Activated T-cell treated with anti-CD3 and anti-CD28 coated beads for 48 hours (primary cell): ENCODE measurements around the gene TMEM132E.

ENCODE experiments used
- DNase-seq: peaks from one replicate; pipeline ENCODE4 v3.0.0-alpha.2; 2020; ENCODE audit warnings: low read depth

Gene TMEM132E

DNA sequence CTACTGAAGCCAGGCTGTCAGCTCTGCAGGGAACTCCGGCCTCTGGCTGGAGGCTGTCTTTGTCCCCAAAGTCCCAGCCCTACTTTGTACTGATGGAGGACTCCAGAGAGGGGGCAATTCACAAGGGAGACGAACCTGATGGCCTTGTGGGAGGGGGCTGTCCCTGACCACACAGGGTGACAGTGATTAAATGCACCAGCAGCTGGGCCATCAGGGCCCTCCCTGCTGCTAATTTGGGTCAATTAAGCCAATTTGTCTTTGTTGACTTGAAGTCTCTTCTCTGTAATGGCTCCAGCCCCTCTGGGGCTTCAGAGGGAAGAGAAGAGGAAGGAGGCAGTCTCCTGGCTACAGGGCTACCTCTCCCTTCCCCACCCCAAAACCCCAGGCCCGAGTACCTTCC lies 22.0 kb downstream of the TMEM132E start:
- DNase-seq: no peak

DNA sequence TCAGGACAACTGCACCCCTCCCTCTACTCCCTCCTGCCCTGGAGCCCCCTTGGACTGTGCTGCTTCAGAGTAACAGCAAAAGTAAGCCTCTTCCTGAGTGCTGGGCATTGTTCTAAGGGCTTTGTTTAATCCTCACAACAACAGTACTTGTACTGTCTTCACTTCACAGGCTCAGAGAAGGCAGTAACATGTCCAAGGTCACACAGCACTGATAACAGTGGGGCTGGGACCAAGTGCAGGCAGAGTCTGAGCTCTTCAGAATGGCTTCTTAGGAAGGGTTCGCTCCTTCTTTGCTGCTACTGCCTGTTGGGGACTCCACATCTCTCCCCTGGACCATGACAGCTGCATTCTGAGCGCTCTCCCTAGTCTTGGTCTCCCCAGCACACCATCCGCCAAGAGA lies 24.6 kb downstream of the TMEM132E start:
- DNase-seq: no peak

DNA sequence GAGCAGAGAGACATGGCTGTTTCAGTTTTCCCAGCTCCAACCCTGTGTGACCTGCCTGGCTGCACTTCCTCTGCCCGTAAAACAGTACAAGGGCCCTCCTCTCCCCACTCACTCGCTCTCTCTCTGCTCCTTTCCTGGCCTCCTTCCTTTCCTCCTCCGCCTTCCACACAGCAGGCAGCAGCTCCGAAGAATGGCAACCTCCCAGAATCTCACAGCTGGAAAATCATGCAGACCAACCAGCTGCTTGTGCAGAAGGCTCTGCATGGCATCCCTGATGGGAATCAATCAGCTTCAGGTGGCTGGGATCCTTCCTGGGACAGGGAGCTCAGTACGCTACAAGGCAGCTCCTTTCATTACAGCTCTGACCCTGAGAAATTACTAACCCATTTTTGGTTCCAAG lies 27.4 kb downstream of the TMEM132E start:
- DNase-seq: no peak

DNA sequence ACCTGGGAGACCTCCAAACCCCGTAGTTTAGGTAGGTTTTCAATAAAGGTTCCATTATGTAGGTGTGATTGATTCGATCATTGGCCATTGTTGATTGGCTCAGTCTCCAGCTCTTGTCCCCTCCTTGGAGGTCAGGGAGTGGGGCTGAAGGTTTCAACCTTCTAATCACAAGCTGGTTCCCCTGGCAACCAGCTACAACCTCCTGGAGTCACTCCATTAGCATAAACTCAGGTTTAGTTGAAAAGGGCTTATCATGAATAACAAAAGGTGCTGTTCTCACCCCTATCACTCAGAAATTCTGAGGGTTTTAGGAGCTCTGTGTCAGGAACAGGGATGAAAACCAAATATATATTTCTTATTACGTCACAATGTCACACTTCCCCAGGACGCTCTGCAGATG lies 28.5 kb downstream of the TMEM132E start:
- no peak for DNase-seq

DNA sequence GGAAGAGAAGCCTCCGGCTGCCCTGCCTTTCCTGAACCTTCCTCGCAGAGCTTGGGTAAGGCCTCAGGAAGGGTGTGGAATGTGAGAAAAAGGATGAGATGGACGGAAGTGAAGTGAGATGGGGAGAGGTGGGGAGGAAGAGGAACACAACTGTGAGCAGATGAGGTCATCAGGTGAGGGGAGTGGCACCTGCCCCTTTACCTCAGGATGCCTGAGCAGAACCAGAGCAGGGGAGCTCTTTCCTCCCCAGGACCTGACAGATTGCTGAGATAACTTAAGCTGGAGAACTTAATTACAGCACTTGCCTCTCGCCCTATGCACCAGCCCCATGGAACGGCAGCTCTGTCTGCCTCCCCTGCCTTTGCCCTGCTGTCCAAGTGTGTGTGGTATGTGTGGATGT lies 29.8 kb downstream of the TMEM132E start:
- DNase-seq: no peak

DNA sequence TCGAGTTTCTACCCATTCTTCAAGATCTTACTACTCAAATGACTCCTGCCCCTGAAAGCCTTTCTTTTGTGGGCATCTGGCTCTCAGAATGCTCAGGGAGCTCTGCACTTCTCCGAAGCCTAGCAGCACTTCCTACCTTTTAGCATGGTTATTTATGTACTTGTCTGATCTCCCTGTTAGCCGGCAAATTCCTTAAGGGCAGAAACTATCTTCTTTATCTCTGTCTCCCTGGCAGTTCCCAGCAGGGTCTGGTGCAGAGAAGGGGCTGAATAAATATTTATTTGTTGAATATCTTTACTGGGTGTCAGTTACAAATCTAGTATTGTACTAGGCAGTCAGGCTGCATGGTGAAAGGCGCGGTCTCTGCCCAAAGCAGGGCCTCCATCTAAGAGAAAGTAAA lies 30.7 kb downstream of the TMEM132E start:
- DNase-seq: no peak

DNA sequence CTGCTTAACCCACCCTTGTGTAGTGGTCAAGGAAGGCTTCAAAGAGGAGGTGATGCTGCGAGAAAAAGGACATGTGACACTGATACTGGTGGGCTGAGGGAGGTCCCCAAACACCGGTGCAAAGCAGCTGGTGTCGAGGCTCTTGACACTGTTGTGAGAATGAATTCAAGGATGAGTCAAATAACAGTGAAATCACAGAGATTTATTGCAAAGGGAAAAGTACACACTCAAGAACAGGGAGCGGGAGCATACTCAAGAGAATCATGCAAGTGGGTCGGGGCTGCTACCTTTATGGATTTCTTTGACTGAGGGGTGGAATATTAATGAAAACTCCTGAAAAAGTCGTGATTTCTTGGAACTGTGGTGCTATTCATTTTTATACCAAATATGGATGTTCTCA lies 31.1 kb downstream of the TMEM132E start:
- DNase-seq: no peak

DNA sequence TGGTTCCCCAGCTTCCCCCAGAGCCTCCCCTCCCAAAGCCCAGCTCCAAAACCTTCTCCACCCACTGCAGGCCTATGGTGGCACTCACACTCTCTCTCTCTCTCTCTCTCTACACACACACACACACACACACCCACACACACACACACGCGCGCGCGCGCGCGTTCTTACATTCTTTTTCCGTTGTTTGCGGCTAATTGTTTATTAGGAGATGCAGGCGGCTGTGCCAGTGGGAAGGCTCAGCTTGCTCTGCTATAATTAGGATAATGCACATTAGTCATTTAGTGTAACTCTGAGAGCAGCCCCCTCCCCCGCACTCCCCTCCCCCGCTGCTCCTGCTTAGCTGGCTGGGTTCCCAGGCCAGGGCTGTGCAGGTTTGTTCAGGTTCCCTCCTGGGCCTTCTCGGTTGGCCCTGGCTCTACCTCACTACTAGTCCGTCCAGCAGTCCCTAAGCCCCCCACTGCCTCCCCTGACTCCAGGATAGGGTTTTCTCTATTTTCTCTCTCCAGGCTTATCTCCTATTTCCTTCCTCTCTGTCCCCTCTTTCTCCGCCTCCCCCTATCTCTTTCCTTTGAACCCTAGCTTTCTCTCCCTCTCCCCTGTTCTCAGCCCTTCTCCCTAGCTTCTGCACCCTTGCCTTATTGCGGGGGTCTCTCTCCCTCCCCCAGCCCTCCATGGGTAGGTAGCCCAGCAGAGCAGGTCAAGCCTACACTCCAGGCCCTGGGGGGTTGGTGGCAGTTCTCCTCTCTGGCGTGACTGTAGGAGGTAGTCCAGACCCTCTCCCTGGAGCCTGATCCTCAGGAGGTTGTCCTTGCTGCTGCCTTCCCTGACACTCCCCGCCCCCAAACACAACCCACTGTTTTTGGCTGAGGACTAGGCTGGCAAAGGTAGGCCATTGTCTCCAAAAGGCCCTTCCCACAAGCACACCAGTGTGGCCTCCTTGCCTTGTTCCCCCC lies 34.0 kb downstream of the TMEM132E start:
- DNase-seq: no peak

DNA sequence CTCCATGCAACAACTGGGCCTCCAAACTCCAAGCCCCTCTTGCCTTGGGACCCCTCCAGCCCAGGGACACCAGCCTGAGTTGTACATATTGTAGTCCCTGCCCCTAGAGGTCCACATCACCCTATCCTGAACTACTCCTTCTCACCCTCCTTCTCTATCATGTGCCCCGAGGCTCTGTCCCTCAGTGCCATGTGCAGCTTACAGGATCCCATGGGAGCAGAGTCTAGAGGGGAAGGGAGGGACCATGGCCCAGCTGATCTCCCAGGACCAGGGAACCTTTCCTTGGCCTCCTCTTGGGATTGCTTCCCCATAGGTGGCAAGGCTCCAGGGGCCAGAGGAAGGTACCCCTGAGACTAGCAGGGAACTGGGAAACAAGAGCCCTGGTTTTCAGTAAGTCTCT lies 35.3 kb downstream of the TMEM132E start:
- no peak for DNase-seq

DNA sequence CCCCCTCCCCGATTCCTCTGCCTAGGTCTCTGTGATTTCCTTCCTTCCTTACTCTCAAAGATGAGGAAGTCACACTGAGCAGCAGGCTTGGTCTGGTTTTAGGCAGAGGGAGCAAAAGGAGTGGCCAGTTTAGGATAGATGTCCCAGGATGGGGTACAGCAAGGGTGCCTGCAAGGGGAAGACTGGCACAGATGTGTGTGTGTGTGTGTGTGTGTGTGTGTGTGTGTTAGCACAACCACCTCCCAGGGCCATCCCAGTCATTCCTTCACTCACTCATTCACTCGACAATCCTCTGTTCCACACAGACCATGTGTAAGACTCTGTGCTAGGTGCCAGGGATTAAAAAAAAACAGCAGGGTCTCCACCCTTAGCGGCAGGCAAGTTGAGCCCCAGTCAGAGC lies 35.9 kb downstream of the TMEM132E start:
- DNase-seq: no peak

DNA sequence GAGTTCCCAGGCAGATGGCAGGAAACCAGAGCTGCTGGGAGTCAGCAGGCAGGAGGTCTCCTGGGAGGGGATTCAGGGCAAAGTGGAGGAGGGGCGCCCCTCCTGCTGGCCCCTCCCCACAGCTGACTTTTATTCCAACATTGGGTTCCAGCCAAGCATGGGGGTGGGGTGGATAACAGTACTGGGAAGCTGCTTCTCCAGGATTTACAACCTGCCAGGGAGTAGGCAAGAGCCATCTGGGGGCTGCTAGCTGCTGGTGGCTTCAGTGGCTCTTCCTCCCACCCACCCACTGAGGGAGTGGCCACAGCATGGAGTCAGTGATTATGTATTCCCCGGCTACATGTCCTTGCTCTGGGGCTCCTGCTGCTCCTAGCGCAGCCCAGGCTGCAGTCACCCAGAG lies 36.8 kb downstream of the TMEM132E start:
- no peak for DNase-seq

DNA sequence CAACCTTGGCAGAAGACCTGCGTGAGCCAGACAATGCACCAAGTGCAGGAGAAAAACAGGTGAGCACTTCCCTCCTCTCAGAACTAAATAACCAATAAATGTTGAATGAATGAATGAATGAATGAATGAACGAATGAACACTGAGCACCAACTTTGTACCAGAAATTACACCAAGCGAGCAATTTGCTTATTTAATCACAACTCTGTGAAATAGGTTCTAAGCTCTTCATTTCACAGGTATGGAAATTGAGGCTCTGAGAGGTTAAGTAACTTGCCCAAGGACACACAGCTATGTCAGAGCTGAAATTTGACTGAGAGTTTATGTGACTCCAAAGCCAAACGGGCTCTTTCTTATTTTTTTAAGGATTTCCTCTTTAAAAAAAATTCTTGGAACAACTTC lies 38.0 kb downstream of the TMEM132E start:
- DNase-seq: no peak

DNA sequence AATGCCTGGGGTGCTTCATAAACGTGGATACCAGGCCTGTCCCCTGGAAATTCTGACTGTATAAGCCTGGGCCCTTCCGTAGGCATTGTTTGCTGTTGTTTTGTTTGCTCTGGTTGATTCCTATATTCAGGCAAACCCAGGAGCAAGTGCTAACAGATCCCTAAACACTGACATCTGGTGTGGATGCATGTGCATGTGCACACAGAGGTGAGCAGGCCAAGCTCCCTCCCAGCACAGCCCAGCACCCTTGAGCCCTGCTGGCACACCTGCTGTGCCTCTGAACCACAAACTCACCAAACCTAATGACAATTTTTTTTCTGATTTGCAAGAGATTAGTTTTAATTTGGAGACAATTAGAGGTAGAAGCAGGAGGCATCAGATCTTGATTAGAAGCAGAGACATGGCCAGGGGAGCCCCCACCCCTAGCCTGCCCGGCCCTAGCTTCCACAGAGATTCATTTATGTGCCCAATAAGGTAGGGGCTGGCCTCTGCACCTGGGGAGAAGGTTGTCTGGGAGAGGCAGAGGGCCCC lies 40.4 kb downstream of the TMEM132E start:
- DNase-seq: no peak

DNA sequence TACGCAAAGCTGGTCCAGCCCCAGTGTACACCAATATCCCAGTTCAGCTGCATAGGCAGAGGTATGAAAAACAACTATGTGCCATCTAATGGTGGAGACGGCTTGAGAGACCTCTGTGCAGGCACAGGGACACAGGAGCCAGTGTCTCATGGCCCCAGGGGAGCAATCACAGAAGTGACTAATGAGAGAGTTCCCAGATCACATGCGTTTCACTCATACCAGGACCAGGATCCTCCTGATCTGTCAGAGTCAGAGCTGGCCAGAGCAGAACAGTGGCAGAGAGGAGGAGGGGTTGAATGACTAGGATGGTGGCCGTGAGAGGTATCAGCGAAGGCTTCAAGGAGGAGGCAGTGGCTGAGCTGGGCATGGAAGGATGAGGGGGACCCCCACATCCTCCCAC lies 41.1 kb downstream of the TMEM132E start:
- DNase-seq: no peak

DNA sequence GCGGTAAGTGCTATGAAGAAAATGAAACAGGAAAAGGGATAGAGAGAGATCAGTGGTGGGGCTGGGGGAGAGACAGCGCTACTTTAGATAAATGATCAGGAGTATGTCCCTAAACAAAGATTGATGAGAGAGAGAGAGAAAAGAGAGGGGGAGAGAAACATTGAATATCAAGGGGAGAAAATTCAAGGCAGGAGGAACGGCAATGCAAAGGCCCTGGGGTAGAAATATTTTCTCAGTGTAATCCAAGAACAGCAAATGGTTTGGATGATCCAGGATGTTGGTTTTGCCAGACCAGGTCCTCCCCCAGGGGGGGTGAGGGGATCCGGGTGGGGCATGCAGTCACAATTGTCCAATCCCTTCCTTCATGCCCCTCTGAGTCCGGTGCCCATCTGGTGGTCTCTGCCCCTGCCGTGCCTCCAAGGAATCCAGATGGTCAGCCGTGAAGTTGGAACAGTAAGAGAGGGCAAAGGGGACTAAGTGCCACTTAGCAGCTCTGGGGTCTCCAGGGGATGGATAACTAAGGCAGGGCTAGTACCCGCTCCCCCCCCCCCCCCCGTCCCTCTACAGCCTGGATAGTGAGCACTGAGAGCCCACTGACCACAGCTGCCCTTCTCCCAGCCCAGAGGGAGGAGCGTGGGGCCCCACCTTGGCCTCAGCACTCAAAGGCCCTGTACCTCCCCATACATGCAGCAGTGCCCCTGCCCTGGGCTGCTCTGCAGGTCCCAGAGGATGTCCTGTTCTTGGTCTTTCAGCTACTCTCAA lies 43.7 kb downstream of the TMEM132E start:
- DNase-seq: no peak

DNA sequence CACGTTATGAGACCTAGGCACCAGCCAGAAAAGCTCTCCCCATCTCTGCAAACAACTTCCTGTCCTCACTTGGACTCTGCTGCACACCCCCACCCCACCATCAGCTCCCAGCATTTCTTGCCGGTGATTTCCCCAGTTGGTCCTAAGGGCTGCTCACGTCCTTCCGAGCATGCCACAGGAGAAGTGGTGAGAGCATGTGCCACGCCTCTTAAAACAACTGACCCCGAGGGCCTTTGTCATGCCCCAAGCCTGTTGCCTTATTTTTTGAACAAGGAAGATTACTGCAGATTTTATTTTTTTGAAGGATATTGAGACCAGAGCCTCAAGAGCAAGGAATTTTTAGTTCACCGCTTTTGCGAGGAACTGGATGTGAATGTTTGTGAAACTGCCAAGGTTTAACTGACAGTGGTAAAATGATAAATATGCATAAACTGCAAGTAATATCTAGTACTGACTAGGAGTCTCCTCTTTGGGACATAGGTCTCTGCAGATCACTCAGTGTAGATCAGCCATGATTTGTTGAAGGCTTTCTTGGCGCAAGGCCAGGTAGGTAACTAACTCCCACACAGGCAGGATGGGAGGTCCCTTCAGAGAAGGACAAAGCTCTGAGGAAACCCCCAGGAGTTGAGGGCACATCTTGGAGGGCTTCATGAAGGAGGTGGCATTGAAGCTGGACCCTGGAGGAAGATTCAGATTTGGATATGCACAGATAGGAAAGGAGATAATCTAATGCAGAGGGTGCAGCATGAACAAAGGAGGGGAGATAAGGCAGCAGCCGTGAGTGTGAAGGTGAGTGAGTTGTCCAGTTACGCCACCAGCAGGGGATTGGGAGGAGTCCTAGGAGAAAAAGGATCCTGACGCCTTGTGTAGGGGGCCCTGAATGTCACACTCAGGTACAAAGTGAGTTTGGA lies 44.7 kb downstream of the TMEM132E start:
- DNase-seq: no peak

DNA sequence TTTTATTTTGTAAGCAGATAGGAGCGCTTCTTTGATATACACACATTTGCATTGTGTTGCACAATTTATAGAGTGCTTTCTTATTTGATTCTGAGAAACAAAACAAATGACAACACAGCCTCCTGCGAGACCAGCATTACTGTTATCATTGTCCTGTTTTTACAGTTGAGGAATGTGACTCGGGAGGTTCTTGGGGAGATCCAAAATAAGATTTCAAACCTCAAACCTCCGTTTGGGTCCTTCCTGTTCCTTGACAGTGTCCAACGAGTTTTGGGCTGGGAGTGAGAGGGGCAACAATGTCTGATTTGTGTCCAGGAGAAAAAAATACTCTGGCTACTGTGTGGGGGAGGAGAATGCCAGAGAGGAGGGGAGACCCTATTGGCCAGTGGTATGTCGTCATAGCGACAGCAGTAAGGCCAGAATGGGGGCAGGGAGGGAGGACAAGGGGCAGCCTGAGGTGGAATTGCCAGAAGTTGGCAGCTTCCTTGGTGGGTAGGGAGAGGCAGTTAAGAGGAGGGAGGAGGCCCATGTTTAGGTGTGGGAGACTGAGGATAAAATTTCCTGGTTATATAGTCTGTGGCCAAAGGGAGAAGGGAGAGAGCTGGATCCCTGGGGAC lies 45.5 kb downstream of the TMEM132E start:
- no peak for DNase-seq

DNA sequence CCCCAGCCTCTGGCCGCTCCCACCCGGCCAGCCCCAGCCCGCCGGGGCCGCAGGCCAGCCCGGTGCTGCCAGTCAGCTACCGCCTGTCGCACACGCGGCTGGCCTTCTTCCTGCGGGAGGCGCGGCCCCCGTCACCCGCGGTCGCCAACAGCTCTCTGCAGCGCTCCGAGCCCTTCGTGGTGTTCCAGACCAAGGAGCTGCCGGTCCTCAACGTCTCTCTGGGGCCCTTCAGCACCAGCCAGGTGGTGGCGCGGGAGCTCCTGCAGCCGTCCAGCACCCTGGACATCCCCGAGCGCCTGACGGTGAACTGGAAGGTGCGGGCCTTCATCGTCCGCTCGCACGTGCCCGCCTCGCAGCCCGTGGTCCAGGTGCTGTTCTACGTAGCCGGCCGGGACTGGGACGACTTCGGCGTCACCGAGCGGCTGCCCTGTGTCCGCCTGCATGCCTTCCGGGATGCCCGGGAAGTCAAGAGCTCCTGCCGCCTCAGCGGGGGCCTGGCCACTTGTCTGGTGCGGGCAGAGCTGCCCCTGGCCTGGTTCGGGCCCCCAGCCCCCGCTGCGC lies 46.8 kb downstream of the TMEM132E start:
- DNase-seq: no peak

DNA sequence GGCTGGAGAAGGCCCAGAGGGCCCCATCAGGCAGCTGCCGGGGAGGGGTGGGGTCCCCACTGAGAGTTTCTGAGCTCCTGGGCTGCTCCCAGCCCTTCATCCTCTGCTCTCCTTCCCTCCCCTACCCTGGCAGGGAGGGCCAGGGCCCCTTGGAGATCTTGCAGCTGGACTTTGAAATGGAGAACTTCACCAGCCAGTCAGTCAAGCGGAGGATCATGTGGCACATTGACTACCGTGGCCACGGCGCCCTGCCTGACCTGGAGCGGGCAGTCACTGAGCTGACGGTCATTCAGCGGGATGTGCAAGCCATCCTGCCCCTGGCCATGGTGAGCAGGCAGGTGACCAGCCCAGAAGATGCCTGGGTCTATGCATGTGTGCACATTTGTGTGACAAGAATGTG lies 49.5 kb downstream of the TMEM132E start:
- DNase-seq: no peak

DNA sequence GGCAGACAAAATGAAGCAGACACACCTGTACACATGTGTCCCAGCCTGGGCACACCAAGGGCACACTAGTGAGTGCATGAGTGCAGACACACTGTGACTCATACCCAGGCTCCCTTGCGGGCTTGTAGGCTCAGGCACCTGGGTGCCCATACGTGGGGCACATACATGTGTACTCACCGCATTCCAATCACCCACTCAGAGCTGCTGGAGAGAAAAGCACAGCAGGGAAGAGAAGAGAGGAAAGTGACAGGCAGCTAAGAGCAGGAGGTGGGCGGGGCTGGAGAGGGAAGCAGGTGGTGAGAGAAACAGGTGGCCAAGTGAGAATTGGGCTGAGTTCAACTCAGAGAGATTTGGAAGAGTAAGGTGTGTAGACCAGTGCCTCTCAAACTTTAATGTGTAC lies 54.0 kb downstream of the TMEM132E start:
- DNase-seq: no peak

DNA sequence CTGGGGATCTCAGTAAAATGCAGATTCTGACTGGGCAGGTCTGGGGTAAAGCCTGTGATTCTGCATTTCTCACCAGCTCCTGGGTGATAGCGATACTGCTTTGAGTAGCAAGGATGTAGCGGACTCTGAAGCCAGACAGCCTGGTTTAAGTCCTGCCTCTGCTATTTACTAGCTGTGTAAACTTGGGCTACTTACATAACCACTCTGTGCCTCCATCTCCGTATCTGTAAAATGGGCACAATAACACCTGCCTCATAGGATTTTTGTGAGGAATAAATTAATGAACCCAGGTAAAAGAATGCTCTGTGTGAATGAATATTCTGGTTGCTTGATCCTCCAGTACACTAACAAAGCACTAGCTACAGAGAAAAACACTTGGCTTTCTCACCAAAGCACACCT lies 54.4 kb downstream of the TMEM132E start:
- DNase-seq: no peak
